Nephron (organoid): ENCODE data around the gene RGS7.

Experiments used
- H3K27ac Mint-ChIP-seq, 3 experiments: 2 replicates each; pipeline ENCODE4 v1.8.0; 2020; ENCODE audit warnings: mixed read lengths in 3 of 3, mild to moderate bottlenecking in 2 of 3, moderate library complexity in 1 of 3
- H3K27me3 Mint-ChIP-seq: 2 replicates; pipeline ENCODE4 v1.8.0; 2021; ENCODE audit warnings: low read depth, mild to moderate bottlenecking, moderate library complexity, mixed read lengths
- H3K36me3 Mint-ChIP-seq: 2 replicates; pipeline ENCODE4 v1.8.0; 2020; ENCODE audit warnings: low read depth, mixed read lengths
- H3K4me1 Mint-ChIP-seq: 2 replicates; pipeline ENCODE4 v1.8.0; 2020; ENCODE audit warnings: mixed read lengths
- H3K4me3 Mint-ChIP-seq, 3 experiments: 2 replicates each; pipeline ENCODE4 v1.8.0; 2020; ENCODE audit warnings: mild to moderate bottlenecking in 3 of 3, mixed read lengths in 3 of 3, moderate library complexity in 2 of 3
- H3K9me3 Mint-ChIP-seq: 2 replicates; pipeline ENCODE4 v1.8.0; 2020; ENCODE audit warnings: mixed read lengths
- TF ChIP-seq, protein P1 (sequence below), 3 experiments: fragments of 200-600 bp; sonication (generic); IDR thresholded peaks; one replicate each; pipeline ENCODE4 v1.5.0; 2021; ENCODE audit warnings: antibody characterized with exemption in 3 of 3; ENCODE audit not compliant: unreplicated experiment in 3 of 3

RGS7 gene

GRCh38 chr1:241275226-241275625, 81.8 kb downstream of the RGS7 start:
- peaks cover 8% of the 10 kb centered on the region for H3K36me3 Mint-ChIP-seq
- no peak overlapping the region for H3K27ac Mint-ChIP-seq
- no peak overlapping the region for H3K4me3 Mint-ChIP-seq
- no peaks in the 10 kb centered on the region for H3K4me1 Mint-ChIP-seq
- H3K27me3 Mint-ChIP-seq, result peaks cover 3% of the 10 kb centered on the region
- peaks cover 33% of the 10 kb centered on the region for H3K9me3 Mint-ChIP-seq
- TF ChIP-seq, protein P1, sequence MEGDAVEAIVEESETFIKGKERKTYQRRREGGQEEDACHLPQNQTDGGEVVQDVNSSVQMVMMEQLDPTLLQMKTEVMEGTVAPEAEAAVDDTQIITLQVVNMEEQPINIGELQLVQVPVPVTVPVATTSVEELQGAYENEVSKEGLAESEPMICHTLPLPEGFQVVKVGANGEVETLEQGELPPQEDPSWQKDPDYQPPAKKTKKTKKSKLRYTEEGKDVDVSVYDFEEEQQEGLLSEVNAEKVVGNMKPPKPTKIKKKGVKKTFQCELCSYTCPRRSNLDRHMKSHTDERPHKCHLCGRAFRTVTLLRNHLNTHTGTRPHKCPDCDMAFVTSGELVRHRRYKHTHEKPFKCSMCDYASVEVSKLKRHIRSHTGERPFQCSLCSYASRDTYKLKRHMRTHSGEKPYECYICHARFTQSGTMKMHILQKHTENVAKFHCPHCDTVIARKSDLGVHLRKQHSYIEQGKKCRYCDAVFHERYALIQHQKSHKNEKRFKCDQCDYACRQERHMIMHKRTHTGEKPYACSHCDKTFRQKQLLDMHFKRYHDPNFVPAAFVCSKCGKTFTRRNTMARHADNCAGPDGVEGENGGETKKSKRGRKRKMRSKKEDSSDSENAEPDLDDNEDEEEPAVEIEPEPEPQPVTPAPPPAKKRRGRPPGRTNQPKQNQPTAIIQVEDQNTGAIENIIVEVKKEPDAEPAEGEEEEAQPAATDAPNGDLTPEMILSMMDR (IDR thresholded peaks at IDR 0.05; ENCODE audit: unreplicated experiment in 3 of 3), result no peak

DNA sequence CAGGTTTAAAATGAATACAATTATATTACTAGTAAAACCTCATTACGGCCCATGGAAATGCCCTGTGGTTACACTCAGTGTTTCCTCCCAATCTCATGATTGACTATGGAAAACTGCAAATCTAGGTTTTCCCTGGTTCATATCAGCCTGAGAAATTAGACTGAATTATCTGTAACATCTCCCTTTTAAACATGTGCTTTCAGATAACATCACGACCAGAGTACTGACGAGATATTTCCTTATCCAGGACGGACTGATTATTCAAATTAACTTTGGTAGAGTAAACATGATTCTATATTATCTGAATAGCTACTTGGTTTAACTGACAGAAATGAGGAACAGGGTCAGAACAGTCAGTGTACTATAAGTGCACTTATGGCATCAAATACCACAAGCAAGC, 82.3 kb downstream of the RGS7 start:
- H3K27me3 Mint-ChIP-seq, result peaks cover 3% of the 10 kb centered on the region
- no peak overlapping the region for H3K27ac Mint-ChIP-seq
- TF ChIP-seq, protein P1 (IDR thresholded peaks at IDR 0.05; ENCODE audit: unreplicated experiment in 3 of 3), result no peak
- H3K36me3 Mint-ChIP-seq, result peaks cover 8% of the 10 kb centered on the region
- H3K4me1 Mint-ChIP-seq, result no peaks in the 10 kb centered on the region
- peaks cover 33% of the 10 kb centered on the region for H3K9me3 Mint-ChIP-seq
- no peak overlapping the region for H3K4me3 Mint-ChIP-seq

DNA sequence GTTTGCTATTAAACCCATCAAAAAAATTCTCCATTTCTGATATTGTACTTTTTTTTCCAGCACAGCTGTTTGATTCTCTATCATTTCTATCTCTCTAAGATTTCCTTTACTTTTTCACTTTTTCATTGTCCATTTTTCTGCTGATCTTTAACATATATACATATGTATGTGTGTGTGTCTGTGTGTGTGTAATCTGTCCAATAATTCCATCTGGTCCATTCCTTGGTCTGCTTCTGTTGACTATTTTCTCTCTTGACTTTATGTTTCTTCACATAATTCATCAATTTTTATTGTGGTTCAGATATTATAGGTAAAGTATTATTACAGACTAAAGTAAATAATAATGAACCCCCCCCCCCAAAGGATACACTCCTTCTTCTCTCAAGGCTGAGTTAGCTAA, 84.2 kb downstream of the RGS7 start:
- peaks cover 27% of the 10 kb centered on the region for H3K9me3 Mint-ChIP-seq
- H3K36me3 Mint-ChIP-seq, result peaks cover 8% of the 10 kb centered on the region
- no peaks in the 10 kb centered on the region for H3K4me1 Mint-ChIP-seq
- TF ChIP-seq, protein P1 (IDR thresholded peaks at IDR 0.05; ENCODE audit: unreplicated experiment in 3 of 3), result no peak
- no peak overlapping the region for H3K4me3 Mint-ChIP-seq
- no peaks in the 10 kb centered on the region for H3K27me3 Mint-ChIP-seq
- H3K27ac Mint-ChIP-seq, result no peak overlapping the region

DNA sequence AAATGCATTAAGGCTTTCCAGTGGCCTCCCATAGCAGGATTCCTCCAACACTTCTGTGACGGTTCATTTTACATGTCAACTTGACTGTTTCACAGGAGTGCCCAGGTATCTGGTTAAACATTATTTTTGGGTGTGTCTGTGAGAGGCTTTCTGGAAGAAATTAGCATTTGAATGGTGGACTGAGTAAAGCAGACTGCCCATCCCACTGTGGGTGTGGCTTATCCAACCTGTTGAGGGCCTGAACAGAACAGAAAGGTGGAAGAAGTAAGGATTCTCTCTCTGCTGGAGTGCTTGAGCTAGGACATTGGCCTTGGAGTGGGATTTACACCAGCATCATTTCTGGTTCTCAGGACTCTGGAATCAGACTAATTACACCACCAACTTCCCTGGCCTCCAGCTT, 85.6 kb downstream of the RGS7 start:
- Mint-ChIP-seq H3K4me3 (no peak overlapping the region), H3K9me3 (peaks cover 26% of the 10 kb centered on the region), H3K4me1 (no peaks in the 10 kb centered on the region), H3K36me3 (peaks cover 8% of the 10 kb centered on the region), H3K27ac (no peak overlapping the region), H3K27me3 (no peaks in the 10 kb centered on the region)
- TF ChIP-seq, protein P1 (IDR thresholded peaks at IDR 0.05; ENCODE audit: unreplicated experiment in 3 of 3), result no peak

DNA sequence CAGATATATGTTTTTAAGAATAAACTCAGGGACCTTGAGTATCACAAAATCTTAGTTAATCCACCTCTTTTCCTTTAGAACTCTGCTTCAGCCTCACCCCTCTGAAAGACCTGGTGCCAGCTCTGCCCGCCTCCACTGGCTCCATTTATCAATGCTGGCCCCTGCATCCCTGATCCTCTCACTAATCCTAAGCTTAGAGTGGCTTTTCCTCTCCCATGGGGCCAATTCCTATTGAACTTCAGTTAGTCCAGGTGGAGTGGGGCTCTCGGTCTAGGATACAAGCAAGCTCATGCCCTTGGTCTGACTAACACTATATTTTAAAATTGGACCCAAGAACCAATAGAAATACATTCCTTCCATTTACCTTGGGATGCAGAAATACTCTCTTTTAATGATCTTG, 87.0 kb downstream of the RGS7 start:
- H3K4me3 Mint-ChIP-seq, result no peak overlapping the region
- peaks cover 26% of the 10 kb centered on the region for H3K9me3 Mint-ChIP-seq
- TF ChIP-seq, protein P1 (IDR thresholded peaks at IDR 0.05; ENCODE audit: unreplicated experiment in 3 of 3), result no peak
- no peaks in the 10 kb centered on the region for H3K4me1 Mint-ChIP-seq
- H3K27me3 Mint-ChIP-seq, result no peaks in the 10 kb centered on the region
- peaks cover 8% of the 10 kb centered on the region for H3K36me3 Mint-ChIP-seq
- no peak overlapping the region for H3K27ac Mint-ChIP-seq

- TF ChIP-seq, protein P1 (IDR thresholded peaks at IDR 0.05; ENCODE audit: unreplicated experiment in 3 of 3), result no peak
Observed at GRCh38 chr1:241269116-241269515, 87.9 kb downstream of the RGS7 start.

More at GRCh38 chr1:241269116-241269515, 87.9 kb downstream of the RGS7 start:
- Mint-ChIP-seq H3K9me3 (peaks cover 22% of the 10 kb centered on the region), H3K36me3 (peaks cover 8% of the 10 kb centered on the region), H3K27me3 (no peaks in the 10 kb centered on the region), H3K4me1 (no peaks in the 10 kb centered on the region), H3K4me3 (no peak overlapping the region), H3K27ac (no peak overlapping the region)
